Dermis blood vessel endothelial cell (primary cell): ENCODE measurements around the gene MX2. TPM values are rescaled to one million over a fixed set of nuclear protein-coding genes. Genes with fewer than 3 reads are reported as not detected.
"Not testable (repeated sequence)": the region's sequence is repeated elsewhere in the genome, so short reads cannot be mapped to it uniquely, and the experiment has no call there.

Experiments used
- DNase-seq: peaks from one replicate; pipeline ENCODE4 v3.0.0; 2010
- total RNA-seq: library from RNA; depleted of rRNA; stranded (reverse); fragments of >200 nt; gene quantifications from 2 replicates; pipeline ENCODE4 v1.2.3, GENCODE V29; 2014

Gene MX2
- total RNA-seq, 1 donor from 2014 or later, result 0.85 TPM

DNA sequence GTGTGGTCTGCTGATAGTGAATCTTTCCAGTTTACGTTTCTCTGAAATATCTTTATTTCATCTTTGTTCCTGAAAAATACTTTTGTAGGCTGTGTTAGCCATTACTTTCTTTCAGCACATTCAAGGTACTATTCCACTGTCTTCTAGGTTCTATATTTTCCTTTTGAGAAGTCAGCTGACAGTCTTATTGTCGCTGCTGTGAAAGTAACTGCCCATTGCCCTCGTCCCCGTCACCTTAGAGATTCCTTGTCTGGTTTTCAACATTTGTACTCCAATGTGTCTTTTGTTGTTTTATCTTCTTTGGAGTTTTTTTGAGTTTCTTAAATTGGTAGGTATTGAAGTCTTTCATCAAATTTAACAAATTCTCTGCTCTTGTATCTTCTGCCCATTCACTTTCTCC, 19.8 kb upstream of the MX2 start:
- no peak for DNase-seq

DNA sequence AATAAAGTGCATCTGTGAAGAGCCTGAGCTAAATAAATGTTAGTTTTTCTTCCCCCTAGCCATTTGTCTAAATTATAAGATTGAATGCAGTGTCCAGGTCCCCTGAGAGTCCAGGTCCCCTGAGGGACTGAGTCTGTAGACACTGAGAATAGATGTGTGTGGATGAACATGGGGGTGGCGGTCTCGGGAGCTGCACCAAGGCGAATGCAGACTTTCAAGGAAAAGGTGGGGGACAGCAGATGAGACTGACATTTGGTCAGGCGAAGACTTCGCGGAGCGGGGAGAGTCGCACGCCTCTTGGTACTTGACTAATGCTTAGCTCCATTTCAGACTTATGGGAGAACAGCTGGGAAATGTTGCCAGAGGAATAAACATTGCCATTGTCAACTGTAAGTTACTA, 17.7 kb upstream of the MX2 start:
- DNase-seq, result no peak

DNA sequence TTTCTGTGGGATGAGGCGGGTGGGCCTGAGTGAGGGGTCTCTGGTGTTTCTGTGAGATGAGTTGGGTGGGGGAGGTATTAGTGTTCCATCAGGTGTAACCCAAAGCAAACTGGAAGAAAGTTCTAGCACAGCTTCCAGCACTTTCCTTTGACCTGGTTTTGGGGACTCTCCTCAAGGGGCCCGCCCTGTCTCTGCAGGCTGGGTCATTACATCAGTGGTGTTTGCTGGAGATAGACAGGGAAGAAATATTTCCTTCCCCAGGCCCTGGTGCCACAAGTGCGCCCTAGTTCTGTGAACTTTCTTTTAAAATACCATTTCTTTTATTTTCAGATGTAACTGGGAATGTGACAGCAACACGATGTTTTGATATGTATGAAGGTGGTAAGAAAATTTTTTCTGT, 16.5 kb upstream of the MX2 start:
- DNase-seq, result no peak

DNA sequence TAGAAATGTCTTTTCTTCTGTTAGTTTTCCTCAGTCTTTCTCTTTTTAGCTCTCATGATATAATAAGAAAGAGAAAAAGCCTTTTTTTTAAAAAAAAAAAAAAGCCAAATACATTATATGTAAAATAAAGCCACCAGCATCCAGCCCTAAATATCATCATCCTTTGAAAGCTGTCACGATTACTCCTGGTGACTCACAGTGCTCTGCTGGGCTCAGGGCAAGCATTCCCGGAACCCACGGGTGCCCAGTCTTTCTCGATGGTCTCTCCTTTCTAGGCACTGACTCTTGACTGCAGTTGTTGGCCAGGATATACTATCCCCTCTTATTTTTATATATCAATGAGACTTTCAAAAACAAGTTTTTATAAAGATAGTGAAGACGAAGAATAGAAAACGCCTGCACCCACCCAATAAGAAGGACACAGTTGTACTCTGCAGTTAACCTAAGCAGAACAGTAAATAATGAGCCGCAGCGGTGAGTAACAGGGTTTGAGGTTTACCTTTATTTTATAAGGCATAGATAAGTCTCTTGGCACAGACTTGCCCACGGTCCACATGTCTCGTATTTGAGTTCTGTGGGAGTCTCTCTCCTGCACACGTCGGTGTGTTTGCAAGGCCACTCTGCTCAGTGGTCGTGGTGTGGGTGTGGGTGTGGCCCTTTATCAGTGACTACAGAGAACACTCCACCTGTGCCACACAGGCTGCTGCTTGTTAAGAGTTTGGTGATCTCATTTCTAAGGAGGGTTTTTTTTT, 15.7 kb upstream of the MX2 start:
- no peak for DNase-seq

DNA sequence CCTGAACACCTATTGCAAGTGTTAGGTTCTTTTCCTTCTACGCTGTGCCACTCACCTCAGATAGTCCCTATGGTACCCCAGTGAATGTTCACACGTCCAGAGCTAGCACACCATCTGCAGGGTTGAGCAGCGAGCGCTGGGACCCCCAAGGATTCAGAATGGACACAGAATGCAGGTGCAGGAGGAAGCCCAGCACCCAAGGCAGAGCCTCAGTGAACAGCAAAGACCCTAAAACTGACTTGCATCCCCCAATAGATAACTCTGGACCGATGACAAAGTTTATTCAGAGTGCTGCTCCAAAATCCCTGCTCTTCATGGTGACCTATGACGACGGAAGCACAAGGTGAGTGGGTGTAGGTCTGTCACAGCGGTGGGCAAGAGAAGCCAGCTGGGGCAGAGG, 15.1 kb upstream of the MX2 start:
- DNase-seq, result no peak

DNA sequence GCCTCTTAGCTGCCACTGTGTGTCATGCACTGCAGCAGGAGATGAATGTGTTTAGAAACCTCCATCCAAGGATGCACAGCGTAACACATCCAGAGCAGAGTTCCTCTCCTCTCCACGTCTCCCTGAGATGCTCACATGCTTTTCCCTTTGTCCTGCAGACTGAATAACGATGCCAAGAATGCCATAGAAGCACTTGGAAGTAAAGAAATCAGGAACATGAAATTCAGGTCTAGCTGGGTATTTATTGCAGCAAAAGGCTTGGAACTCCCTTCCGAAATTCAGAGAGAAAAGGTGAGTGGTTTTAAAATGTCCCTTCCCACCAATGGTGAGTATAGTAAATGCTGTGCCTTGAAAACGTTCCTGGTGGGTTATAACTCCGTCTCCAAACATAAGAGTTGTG, 13.4 kb upstream of the MX2 start:
- no peak for DNase-seq

DNA sequence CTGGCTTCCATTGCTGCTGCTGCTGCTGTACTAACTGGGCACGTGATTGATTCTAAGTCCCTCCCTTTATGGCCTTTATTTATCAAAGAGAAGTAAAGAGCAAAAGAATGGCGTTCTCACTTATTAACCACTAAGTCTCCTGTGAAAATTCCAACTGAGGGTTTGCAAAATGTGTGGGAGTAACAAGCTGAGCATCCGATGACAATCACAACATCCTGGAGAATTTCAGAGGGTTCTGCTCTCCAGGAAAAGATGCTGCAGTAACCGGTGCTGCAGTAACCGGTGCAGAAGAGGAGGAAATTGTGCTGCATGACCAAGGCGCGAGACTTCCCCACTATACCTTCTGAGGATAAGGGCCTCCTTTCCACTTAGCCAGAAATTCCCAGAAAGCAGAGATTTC, 12.7 kb upstream of the MX2 start:
- DNase-seq, result no peak

DNA sequence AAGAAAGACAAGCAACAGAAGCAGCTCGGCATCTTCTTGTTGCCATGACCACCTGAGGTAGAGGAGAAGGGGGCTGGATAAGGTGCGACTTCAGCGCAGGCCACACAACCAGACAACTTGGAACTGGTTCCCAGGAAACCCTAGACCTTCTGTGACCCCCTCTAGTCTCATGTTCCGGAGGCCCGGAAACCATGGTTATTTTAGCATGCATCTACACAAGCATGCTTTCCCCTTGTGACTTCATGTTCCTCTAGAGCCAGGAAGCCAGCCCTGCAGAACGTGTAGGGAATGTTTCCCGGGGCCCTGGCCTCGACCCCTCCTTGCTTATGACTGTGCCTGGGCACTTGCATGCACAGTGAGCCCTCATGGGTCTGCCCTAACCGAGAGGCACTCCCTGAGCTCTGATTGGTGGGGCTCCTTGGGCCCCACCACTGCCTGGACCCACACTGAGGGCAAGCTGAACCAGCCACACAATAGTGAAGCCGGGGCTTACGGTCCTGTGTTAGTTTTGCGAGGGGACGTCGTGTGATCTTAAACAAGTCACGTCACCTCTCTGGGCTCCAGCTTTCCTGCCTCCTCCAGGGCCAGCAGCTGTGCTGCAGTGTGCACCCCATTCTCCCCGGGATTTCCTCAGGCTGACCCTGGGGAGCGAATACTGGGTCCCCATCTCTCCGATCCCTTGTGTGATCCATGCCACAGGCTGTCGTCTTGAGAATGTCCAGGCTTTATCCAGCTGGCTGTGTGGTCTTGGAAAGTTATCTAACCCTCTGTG, 12.0 kb upstream of the MX2 start:
- DNase-seq, result no peak

DNA sequence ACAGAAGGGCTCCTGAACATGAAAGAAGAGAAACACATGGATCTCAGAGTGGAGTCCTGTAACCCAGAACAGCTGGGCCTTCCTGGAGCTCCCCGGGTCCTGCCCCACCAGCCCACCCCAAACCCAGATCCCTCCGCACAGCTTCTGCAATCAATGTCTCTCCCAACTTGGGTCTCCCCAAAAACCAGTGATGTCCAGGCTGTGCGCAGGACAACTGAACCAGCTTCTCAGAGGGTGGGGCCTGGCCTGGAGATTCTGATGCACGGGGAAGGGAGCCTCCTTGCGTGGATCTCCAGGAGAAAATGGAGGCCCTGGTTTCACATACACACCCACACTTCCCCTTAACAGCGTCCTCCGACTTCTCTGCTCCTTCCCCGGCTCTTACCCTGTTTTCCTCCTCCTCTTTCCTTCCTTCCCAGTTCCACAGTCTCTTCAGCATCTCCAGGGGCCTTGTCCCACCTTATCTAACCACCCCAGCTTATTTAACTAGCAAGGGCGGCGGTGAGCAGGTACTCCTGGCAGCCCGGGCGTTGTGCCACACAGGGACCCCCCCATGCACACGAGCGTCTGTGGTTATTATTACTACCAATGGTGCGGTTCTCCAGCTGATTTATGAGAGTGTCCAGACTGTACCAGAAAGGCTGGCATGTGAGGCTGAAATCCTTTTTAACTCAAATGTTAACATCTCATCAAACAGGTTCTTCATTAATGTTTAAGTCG, 11.2 kb upstream of the MX2 start:
- DNase-seq, result no peak

DNA sequence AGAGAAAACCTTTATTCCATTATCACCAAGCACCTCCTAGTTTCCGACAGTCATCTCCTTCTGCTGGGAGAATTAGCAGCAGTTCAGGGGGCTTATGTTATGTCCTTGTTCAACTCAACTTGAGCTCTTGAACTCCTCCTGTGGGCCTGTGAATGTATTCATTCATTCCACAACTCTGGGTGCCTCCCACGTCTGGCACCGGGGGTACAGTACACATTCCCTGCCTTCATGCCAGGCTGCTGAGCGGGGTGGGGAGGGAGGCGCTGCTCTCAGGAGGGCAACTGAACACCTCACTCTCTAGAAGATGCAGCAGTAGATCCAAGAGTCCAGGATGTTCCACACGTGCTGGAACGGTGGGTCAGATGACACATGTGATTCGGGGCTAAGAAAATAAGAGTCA, 4.3 kb upstream of the MX2 start:
- no peak for DNase-seq

DNA sequence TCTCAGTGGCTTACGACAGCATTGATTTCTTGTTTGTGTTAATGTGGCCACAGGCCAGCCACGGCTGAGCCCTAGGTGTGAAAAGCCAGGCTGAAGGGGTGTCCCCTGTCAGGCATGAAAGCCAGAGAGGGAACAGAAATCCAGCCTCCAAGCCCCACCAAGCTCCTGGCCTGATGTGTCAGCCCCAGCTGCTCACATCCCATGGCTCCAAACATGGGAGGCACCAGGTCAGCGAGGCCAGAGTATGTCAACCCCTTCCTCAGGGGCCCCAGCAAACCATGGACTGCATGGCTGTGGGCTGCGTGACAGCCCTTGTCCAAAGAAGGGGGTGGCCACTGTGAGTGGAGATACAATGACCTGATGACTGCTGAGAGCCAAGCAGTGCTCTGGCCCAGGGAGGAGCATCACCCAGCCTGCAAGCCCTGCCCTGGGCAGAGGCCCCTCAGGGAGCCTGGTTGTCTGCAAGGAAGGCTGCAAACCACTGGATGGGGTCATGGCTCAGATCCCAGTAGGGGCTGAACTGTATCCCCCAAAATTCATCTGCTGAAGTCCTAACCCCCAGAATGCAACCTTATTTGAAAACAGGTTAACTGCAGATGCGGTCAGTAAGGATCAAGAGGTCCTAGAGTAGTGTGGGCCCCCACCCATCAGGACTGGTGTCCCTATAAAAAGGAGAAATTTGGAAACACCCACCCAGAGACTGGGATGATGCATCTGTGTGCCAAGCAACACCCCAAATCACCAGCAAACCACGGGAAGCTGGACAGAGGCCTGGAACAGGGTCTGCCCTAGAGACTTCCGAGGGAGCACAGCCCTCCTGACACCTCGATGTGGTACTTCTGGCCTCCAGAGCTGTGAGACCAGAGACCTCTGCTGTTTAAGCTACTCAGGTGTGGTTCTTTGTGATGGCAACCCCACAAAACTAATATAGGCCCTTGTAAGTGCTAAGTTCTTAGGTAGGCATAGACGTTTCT, 3.3 kb upstream of the MX2 start:
- no peak for DNase-seq

DNA sequence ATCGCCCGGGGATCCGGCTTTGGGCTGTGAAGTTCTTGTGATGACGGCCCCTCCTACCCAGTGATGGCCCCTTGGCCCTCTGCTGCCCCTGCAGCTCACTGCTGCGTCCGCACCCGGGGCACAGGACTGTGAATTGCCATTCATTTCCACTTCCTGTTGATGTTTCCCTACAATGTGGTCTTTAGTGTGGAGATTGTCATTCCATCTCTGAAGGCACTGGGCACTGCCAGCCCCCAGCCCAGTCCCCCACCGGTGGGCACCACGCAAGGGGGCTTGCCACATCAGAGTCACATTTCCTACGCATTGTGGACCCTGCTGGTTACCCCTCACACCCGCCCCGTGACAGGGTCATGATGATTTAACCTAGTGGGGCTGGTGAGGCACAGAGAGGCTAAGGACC, 2.5 kb upstream of the MX2 start:
- no peak for DNase-seq

DNA sequence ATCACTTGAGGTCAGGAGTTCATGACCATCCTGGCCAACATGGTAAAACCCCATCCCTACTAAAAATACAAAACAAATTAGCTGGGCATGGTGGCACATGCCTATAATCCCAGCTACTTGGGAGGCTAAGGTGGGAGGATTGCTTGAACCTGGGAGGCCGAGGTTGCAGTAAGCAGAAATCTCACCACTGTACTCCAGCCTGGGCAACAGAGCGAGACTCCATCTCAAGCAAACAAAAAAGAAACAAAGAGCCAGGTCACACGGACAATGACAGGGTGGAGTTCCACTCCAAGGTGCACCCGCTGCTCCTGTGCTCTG, 2.1 kb upstream of the MX2 start:
- not testable (repeated sequence) for DNase-seq

DNA sequence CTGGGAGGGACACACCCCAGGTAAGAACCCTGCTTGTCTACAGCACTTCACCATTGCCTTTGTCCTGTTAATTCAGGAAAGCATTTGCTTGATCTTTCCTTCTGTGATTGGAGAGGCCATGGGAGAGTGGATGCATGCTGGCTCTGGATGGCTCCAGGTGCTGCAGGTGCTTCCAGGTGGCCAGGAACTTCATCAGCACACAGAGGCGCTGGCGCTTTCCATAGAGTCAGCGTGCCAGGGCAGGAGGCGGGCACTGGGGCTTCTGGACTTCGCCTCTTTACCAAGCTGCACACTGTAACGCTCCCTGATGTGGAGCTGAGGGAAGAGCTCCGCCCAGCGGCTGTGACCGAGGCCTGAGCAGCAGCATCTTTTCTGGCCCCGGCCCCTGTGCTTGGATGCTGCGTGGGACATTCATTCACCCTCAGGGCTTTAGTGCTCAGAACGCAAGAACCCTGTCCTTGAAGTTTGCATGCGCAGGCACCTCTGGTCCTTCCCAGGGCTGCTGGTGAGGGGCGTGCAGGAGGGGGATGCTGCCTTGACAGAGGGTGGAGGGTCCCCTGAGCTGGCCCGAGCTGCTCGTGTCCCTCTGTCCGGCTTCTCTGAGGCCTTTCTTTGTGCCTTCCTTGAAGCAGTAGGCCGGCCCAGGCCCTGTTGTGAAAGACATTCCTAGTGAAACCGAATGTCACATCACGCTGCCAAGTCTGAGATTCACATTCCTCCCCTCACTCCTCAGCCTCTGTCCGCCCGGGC, 1.6 kb upstream of the MX2 start:
- DNase-seq, result no peak

DNA sequence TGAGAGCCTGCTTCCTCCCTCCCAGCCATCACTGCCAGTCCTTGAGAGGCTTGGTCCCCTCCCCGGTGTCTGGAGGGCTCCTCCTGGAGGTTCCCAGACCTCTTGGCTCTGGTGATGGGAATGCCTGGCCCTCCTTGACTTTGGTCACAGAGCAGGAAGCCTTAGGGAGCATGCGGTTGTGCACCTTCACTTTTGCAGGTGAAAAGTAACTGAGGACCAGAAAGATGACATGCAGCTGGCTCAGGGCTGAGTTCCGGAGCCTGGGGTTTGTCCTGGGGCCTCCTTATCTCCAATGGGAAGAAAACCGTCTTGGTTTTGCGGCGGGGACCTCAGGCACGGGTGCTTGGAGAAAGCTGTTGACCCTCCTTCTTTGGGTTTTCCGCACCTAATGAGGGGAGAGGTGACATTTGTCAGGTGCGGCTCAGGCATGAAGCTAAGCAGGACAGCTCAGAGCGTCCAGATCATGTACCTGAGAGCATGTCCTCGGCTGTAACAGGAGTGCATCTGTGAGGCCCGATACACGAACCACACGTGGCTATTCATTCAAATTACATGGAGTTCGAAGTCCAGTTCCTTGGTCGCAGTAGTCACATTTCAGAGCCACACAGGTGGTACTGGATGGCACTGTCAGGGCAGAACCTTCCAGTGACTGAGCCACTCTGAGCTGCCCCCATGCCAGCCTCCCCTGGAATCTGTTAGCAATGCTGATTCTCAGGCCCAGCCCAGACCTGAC, 608 bp upstream of the MX2 start:
- no peak for DNase-seq

DNA sequence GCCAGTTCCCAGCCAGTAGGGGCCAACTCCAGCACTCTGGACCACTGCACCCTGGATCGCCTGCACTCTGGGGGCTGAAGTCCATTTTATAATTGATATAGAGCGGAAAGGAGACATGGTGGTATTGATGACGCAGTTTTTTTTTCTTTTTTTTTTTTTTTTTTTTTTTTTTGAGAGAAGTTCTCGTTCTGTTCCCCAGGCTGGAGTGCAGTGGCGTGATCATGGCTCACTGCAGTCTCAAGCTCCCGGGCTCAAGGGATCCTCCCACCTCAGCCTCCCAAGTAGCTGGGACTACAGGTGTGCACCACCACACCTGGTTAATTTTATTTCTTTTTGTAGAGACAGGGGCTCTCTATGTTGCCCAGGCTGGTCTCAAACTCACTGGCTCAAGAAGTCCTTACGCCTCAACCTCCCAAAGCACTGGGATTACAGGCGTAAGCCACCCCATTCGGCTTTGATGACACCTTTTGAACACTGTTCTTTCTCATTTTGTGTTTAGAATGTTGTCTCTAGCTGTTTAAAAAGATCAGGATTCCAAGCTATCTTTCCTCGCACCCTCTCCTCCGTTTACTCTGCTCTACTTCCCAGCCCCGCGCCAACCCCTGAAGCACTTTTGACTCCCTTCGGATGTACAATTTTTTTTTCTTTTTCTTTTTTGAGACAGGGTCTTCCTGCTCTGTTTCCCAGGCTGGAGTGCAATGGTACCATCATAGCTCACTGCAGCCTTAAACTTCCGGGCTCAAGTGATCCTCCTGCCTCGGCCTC, 960 bp downstream of the MX2 start:
- no peak for DNase-seq

DNA sequence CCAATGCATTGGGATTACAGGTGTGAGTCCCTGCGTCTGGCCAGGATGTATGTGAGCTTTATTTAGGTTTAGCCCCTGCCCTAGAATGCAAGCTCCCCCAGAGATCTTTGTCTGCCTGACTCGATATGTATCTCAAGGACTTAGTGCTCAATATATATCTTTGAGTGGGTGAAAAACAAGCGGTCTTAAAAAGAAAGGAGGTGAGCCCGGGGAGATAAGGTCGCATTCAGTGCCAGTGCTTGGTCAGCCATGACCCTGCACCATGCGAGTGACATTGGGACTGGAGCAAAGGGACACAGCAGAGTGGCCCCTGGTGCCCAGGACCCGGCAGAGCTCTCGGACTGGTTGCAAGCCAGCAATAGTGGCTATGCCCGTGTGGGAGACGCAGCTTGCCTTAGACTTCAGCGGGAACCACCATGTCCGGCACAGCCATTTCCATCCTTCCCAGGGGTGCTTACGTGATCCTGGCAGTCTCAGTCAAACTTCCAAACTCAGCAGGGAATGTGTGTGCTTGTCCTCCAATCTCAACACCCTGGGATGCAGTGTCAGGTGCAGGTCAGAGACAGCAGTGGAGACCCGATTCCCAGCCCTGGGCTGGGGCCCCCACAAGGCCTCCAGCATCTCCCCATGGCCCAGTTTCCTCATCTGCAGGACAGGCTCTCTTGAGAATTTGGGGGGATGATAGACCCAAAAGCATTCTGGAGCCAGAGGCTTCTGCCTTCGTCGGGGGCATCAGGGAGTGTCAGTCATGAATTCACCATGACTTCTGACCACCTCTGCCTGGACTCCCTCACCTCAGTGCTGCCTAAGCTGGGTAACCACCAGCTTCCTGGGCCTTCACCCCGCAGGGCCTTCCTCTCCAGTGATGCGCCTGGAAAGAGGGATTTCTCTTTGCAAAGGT, 1.8 kb downstream of the MX2 start:
- DNase-seq, result no peak

DNA sequence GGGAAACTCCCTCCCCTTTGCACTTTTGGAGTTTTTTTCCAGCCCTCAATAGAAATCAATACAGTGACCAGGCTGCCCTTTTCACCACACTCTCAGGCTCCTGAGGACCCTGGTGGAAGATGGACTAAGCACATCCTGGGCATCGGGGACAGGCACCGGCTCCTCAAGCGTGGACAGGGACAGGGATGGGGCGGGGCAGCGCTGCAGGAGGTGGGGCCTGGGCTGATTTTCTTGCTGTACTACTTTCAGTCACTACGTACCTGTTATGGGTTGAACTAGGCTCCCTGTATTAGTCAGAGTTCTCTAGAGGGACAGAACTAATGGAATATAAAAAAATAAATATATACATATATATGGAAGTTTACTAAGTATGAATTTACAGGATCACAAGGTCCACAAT, 2.5 kb downstream of the MX2 start:
- no peak for DNase-seq

DNA sequence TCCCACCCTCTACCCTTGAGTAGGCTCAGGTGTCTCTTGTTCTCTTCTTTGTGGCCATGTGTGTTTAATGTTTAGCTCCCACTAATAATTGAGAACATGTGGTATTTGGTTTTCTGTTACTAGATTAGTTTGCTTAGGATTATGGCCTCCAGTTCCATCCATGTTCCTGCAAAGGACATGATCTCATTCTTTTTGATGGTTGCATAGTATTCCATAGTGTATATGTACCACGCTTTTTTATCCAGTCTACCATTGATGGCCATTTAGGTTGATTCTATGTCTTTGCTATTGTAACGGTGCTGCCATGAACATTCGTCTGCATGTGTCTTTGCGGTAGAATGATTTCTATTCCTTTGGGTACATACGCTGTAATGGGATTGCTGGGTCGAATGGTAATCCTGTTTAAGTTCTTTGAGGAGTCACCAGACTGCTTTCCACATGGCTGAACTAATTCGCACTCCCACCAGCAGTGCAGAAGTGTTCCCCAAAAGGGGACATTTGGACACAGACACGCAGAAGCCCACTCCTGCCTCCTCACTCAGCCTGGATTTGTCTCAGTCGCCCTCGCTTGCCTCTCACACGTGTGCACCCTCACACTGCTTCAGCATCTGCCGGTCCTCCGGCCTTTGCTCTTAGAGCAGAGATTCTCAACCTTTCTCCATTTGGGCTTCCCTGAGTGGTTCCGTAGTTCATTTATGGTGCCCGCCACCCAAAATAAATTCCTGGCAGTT, 3.7 kb downstream of the MX2 start:
- DNase-seq, result no peak
